HCT116 (cell line): ENCODE data around the gene ST6GAL2. TPM values are rescaled to one million over a fixed set of nuclear protein-coding genes. Genes with fewer than 3 reads are reported as not detected.

Experiments used
- ATAC-seq: fragments of 200-7000 bp; cut with Tn5 transposase; 2 replicates; pipeline ENCODE4 v1.9.1; 2020; ENCODE audit warnings: mild to moderate bottlenecking, moderate library complexity
- BruUV-seq: library from RNA; stranded (reverse); fragments of 400-500 nt; replicated peaks from 2 replicates; lab custom pipeline; 2021; lab: Mats Ljungman, UMichigan
- CTCF ChIA-PET: fragments of 300-600 bp; sonication (Branson Sonifier 250); formaldehyde crosslinking; loops from one replicate; lab custom pipeline; 2021; ENCODE audit warnings: antibody characterized with exemption; lab: Charles Lee
- POLR2A ChIA-PET: fragments of 300-600, 350-600 bp; sonication (Branson Sonifier 250); formaldehyde crosslinking; loops from one replicate; lab custom pipeline; 2021; ENCODE audit warnings: antibody characterized with exemption; lab: Charles Lee
- RAD21 ChIA-PET, 2 experiments: fragments of 300-600 bp; sonication (Branson Sonifier 250); formaldehyde crosslinking; loops; one replicate each; lab custom pipeline; 2023; ENCODE audit warnings: low total read pairs in 2 of 2; ENCODE audit not compliant: uncharacterized antibody in 2 of 2, unreplicated experiment in 2 of 2, low non-redundant PET in 1 of 2; lab: Charles Lee
- DNase-seq: peaks from one replicate; pipeline ENCODE4 v3.0.0-alpha.2; 2010; ENCODE audit warnings: low read depth, low spot score
- H2AFZ ChIP-seq: fragments of 200-600 bp; shearing (Covaris generic), sonication (generic); 2 replicates; pipeline ENCODE4 v1.6.1; 2017; ENCODE audit warnings: low read depth, mixed run types, mixed read lengths, antibody characterized with exemption, low read length; ENCODE audit not compliant: poor library complexity, severe bottlenecking
- H3K27ac ChIP-seq: 2 replicates; pipeline ENCODE4 v1.5.1; 2012; ENCODE audit warnings: low read depth, low read length
- H3K27me3 ChIP-seq: fragments of 200-600 bp; sonication (generic); 2 replicates; pipeline ENCODE4 v1.6.1; 2016; ENCODE audit warnings: mixed run types, low read length, mixed read lengths; ENCODE audit not compliant: insufficient read depth
- H3K36me3 ChIP-seq, 2 experiments: fragments of 200-500 bp in 1 of 2; fragments of 200-600 bp in 1 of 2; sonication (Bioruptor generic) in 1 of 2; sonication (generic) in 1 of 2; 2 replicates each; pipeline versions ENCODE4 v1.5.1 to v1.6.1; 2014 to 2016; ENCODE audit warnings: low read length in 2 of 2, inconsistent platforms in 1 of 2, mixed read lengths in 1 of 2, mixed run types in 1 of 2; ENCODE audit not compliant: insufficient read depth in 2 of 2, control insufficient read depth in 1 of 2
- H3K4me1 ChIP-seq, 2 experiments: fragments of 200-600 bp in 1 of 2; sonication (generic) in 1 of 2; 2 replicates each; pipeline versions ENCODE4 v1.5.1 to v1.6.1; 2012 to 2017; ENCODE audit warnings: low read length in 2 of 2, inconsistent platforms in 1 of 2, mild to moderate bottlenecking in 1 of 2, mixed read lengths in 1 of 2, mixed run types in 1 of 2, moderate library complexity in 1 of 2; ENCODE audit not compliant: insufficient read depth in 2 of 2, control insufficient read depth in 1 of 2
- H3K4me2 ChIP-seq: fragments of 200-600 bp; sonication (generic); 2 replicates; pipeline ENCODE4 v1.6.1; 2017; ENCODE audit warnings: mixed run types, low read length, mixed read lengths
- H3K4me3 ChIP-seq, 2 experiments: fragments of 200-600 bp in 1 of 2; sonication (generic) in 1 of 2; replicated peaks in 1 of 2; 2 replicates each; pipeline ENCODE4 v1.5.1; 2011 to 2016; ENCODE audit warnings: low read length in 2 of 2, control low read depth in 1 of 2, low read depth in 1 of 2, mild to moderate bottlenecking in 1 of 2, mixed read lengths in 1 of 2, mixed run types in 1 of 2
- H3K79me2 ChIP-seq: fragments of 200-600 bp; sonication (generic); 2 replicates; pipeline ENCODE4 v1.6.1; 2017; ENCODE audit warnings: mild to moderate bottlenecking, mixed run types, low read length, moderate library complexity, mixed read lengths; ENCODE audit not compliant: insufficient read depth
- H3K9ac ChIP-seq: fragments of 200-600 bp; sonication (generic); 2 replicates; pipeline ENCODE4 v1.6.1; 2016; ENCODE audit warnings: low read length, mixed read lengths
- H3K9me2 ChIP-seq: fragments of 200-600 bp; sonication (generic), shearing (Covaris generic); 2 replicates; pipeline ENCODE4 v1.6.1; 2017; ENCODE audit warnings: mixed run types, mild to moderate bottlenecking, moderate library complexity; ENCODE audit not compliant: insufficient read depth
- H3K9me3 ChIP-seq, 2 experiments: fragments of 200-500 bp in 1 of 2; fragments of 200-600 bp in 1 of 2; sonication (Bioruptor generic) in 1 of 2; sonication (generic) in 1 of 2; 2 replicates each; pipeline ENCODE4 v1.6.1; 2014 to 2017; ENCODE audit warnings: low read length in 2 of 2, mixed read lengths in 2 of 2, inconsistent platforms in 1 of 2, low read depth in 1 of 2, mild to moderate bottlenecking in 1 of 2, mixed run types in 1 of 2, moderate library complexity in 1 of 2; ENCODE audit not compliant: control insufficient read depth in 1 of 2, insufficient read depth in 1 of 2
- H4K20me1 ChIP-seq: fragments of 200-600 bp; sonication (generic), shearing (Covaris generic); 2 replicates; pipeline ENCODE4 v1.6.1; 2017; ENCODE audit warnings: mixed run types, mild to moderate bottlenecking, moderate library complexity; ENCODE audit not compliant: insufficient read depth
- CEBPB ChIP-seq: IDR thresholded peaks from 2 replicates; pipeline ENCODE4 v1.6.1; 2012; ENCODE audit warnings: low read depth
- ELF1 ChIP-seq: IDR thresholded peaks from 2 replicates; pipeline ENCODE4 v1.6.1; 2012; ENCODE audit warnings: low read depth, borderline replicate concordance
- EZH2 ChIP-seq: fragments of 200-600 bp; sonication (generic); IDR thresholded peaks from 2 replicates; pipeline ENCODE4 v1.6.1; 2017; ENCODE audit warnings: antibody characterized with exemption, mixed run types
- EZH2phosphoT487 ChIP-seq: fragments of 200-600 bp; IDR thresholded peaks from 2 replicates; pipeline ENCODE4 v1.6.1; 2018; ENCODE audit warnings: antibody characterized with exemption, borderline replicate concordance
- FOSL1 ChIP-seq: IDR thresholded peaks from 2 replicates; pipeline ENCODE4 v1.6.1; 2012; ENCODE audit warnings: low read depth
- JUND ChIP-seq: IDR thresholded peaks from 2 replicates; pipeline ENCODE4 v1.6.1; 2012
- MAX ChIP-seq: IDR thresholded peaks from 2 replicates; pipeline ENCODE4 v1.6.1; 2012
- POLR2A ChIP-seq: IDR thresholded peaks from 2 replicates; pipeline ENCODE4 v1.7.0; 2011; ENCODE audit warnings: borderline replicate concordance; ENCODE audit not compliant: insufficient read depth, insufficient read length; ENCODE audit errors: extremely low read depth
- RAD21 ChIP-seq: IDR thresholded peaks from 2 replicates; pipeline ENCODE4 v1.6.1; 2012; ENCODE audit warnings: low read depth, mild to moderate bottlenecking
- REST ChIP-seq: IDR thresholded peaks from 2 replicates; pipeline ENCODE4 v1.6.1; 2012; ENCODE audit warnings: low read depth
- SIN3A ChIP-seq: IDR thresholded peaks from 2 replicates; pipeline ENCODE4 v1.6.1; 2012; ENCODE audit warnings: low read depth
- SP1 ChIP-seq: IDR thresholded peaks from 2 replicates; pipeline ENCODE4 v1.6.1; 2012; ENCODE audit warnings: low read depth
- YY1 ChIP-seq: IDR thresholded peaks from 2 replicates; pipeline ENCODE4 v1.6.1; 2011; ENCODE audit warnings: low read length, low read depth, moderate library complexity, mild to moderate bottlenecking; ENCODE audit not compliant: insufficient replicate concordance; ENCODE audit errors: extremely low read depth
- ZBTB33 ChIP-seq: IDR thresholded peaks from 2 replicates; pipeline ENCODE4 v1.6.1; 2011; ENCODE audit warnings: mild to moderate bottlenecking, low read length, moderate library complexity; ENCODE audit not compliant: insufficient replicate concordance; ENCODE audit errors: extremely low read depth
- ZFX ChIP-seq: fragments of 450-650 bp; IDR thresholded peaks from 2 replicates; pipeline ENCODE4 v1.6.1; 2017
- ZNF274 ChIP-seq: fragments of 200-500 bp; sonication (Bioruptor generic); IDR thresholded peaks from 2 replicates; pipeline ENCODE4 v1.6.1; 2014; ENCODE audit warnings: mild to moderate bottlenecking, low read depth, low read length, inconsistent platforms
- intact Hi-C: fragments of 100-400 bp; cut with micrococcal nuclease; formaldehyde crosslinking; loops from 2 replicates; pipeline ENCODE4 v1.10.0; 2022
- total RNA-seq: library from RNA; stranded (reverse); gene quantifications from one replicate; pipeline ENCODE4 v1.2.1, GENCODE V29; 2021; ENCODE audit not compliant: unreplicated experiment

The ST6GAL2 gene
- total RNA-seq, 1 experiment from 2014 or later: not detected

GRCh38 chr2:106921451-106921850 lies 35.5 kb upstream of the ST6GAL2 start:
- POLR2A ChIA-PET: no interaction called here
- Histone ChIP-seq H3K9me2 (no peaks in the 10 kb centered on the region), H3K4me1 (no peaks in the 10 kb centered on the region), H3K27ac (no peak overlapping the region), H4K20me1 (no peaks in the 10 kb centered on the region), H3K36me3 (no peaks in the 10 kb centered on the region), H3K27me3 (no peaks in the 10 kb centered on the region), H3K4me2 (no peak overlapping the region), H3K79me2 (no peaks in the 10 kb centered on the region), H3K9me3 (peaks cover 10 to 18% of the 10 kb centered on the region in 2 experiments; a peak in 2 of 4 replicates), H2AFZ (no peak overlapping the region), H3K9ac (no peak overlapping the region), H3K4me3 (no peak overlapping the region)
- no peak for DNase-seq
- TF ChIP-seq MAX (no peak), EZH2 (no peak), CEBPB (no peak), ZNF274 (no peak), REST (no peak), EZH2phosphoT487 (no peak), JUND (no peak), YY1 (no peak), SP1 (no peak), FOSL1 (no peak), POLR2A (no peak), SIN3A (no peak), ZFX (no peak), RAD21 (no peak), ELF1 (no peak), ZBTB33 (no peak)
- intact Hi-C loops: no loop called here
- CTCF ChIA-PET: no interaction called here
- BruUV-seq: no TSS peak
- ATAC-seq: no peak
- RAD21 ChIA-PET: no interaction called here
